Right cardiac atrium (tissue), 5 donors: ENCODE measurements around the gene ANK3. TPM values are rescaled to one million over a fixed set of nuclear protein-coding genes. Genes with fewer than 3 reads are reported as not detected.

Experiments used
- ATAC-seq, 2 donors: fragments of 200-7000 bp; cut with Tn5 transposase; one replicate each; pipeline versions ENCODE4 v1.8.0 to v1.9.1; 2020; ENCODE audit warnings: moderate library complexity in 2 of 2, mild to moderate bottlenecking in 1 of 2
- DNase-seq, 3 donors: peaks; one replicate each; pipeline ENCODE4 v3.0.0-alpha.2; 2020
- H3K27ac ChIP-seq: one replicate; pipeline ENCODE4 v1.5.1; 2013; ENCODE audit warnings: mild to moderate bottlenecking, low read length, control low read depth, moderate library complexity
- H3K27me3 ChIP-seq: one replicate; pipeline ENCODE4 v1.6.1; 2013; ENCODE audit not compliant: control insufficient read depth, insufficient read depth
- H3K4me1 ChIP-seq: one replicate; pipeline ENCODE4 v1.6.1; 2013; ENCODE audit warnings: low read length; ENCODE audit not compliant: control insufficient read depth, insufficient read depth
- H3K4me3 ChIP-seq: one replicate; pipeline ENCODE4 v1.5.1; 2013; ENCODE audit warnings: low read length, control low read depth
- H3K9me3 ChIP-seq: one replicate; pipeline ENCODE4 v1.6.1; 2013; ENCODE audit warnings: low read length; ENCODE audit not compliant: control insufficient read depth
- WGBS: extraction: QIAGEN DNeasy Blood & Tissue Kit; methylation state at CpG from one replicate; pipeline ENCODE4 v1.1.7; 2013; 5-methylcytosine and 5-hydroxymethylcytosine counted together
- intact Hi-C, 4 donors: fragments of 100-400 bp; cut with DNase I; formaldehyde crosslinking; loops; one replicate each; pipeline versions ENCODE4 v1.11.0 to v1.14.0; 2022 to 2023
- polyA plus RNA-seq: library from polyadenylated mRNA; stranded (reverse); fragments of 200-250 nt; gene quantifications from one replicate; pipeline ENCODE4 v1.2.3, GENCODE V29; 2013
- total RNA-seq, 4 donors: library from RNA; stranded (reverse); fragmentation: NEBNext Ultra II Directional; extraction: Animal tissue kit (Norgen Biotek cat#: 25700); gene quantifications; one replicate each; pipeline ENCODE4 v1.2.1, GENCODE V29; 2021
- donor health status: healthy with polysubstance abuse.
- donor health status: DM: no; HTN: yes; CAD: no.
- donor health status: DM: no; HTN: no; CAD: no.
- donor health status: DM: no; HTN: yes; CAD: no; lungs with severe emphysema.
- donor health status: DM: yes; HTN: yes; CAD: no.

The ANK3 gene
- total and polyA plus RNA-seq, 5 donors = 59.8 to 196 (median 171) TPM

DNA sequence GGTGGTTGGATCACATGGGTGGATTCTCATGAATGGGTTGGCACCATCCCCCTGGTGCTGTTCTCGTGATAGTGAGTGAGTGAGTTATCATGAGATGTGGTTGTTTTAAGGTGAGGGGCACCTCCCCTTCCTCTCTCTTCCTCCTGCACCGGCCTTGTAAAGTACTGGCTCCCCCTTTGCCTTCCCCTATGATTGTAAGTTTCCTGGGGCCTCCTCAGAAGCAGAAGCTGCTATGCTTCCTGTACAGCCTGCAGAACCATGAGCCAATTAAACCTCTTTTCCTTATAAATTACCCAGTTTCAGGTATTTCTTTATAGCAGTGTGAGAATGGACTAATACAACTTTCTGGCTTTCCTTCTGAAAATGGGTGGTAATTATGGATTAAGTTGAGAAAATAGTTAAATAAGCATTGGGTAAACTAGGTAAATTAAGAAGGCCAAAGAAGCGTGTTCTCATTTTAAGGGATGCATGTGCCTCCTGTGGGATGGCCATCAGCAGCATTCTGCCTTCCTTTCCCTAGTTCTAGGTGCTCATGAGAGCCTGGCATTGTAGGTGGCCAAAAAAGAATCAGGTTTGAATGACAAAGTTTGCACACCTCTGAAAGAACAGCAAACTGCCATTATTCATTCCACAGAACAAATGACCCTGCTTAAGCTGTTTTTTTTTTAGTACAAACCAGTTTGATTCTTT is 242.0 kb downstream of the ANK3 start:
- 66% methylated on average over 3 of the region's 3 CpGs for WGBS
- no peak for DNase-seq
- Histone ChIP-seq H3K27ac (peak overlapping the region; percentile 36), H3K27me3 (no peaks in the 10 kb centered on the region), H3K9me3 (no peaks in the 10 kb centered on the region), H3K4me1 (peaks cover 5% of the 10 kb centered on the region), H3K4me3 (no peak overlapping the region)
- intact Hi-C loops = no loop called here
- ATAC-seq = no peak

DNA sequence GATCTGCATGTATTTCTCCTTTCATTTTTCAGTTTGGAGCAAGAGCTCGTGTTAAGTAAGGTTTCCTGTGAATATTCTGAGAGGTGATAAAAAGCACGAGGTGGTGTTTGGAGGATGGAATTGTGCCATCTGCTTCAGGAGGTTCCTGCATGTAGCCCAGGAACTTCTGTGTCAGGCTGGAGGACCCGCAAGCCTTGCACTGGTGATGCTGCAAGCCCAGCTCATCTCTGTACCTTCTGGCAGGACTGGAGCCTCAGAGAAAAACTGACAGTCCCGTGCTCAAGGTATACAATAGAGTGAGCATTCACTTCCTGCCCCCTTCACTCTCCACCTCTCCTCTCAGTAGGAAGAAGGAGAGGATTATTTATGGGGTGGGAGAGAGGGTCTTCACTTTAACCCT is 242.7 kb downstream of the ANK3 start:
- H3K9me3 ChIP-seq = no peaks in the 10 kb centered on the region

DNA sequence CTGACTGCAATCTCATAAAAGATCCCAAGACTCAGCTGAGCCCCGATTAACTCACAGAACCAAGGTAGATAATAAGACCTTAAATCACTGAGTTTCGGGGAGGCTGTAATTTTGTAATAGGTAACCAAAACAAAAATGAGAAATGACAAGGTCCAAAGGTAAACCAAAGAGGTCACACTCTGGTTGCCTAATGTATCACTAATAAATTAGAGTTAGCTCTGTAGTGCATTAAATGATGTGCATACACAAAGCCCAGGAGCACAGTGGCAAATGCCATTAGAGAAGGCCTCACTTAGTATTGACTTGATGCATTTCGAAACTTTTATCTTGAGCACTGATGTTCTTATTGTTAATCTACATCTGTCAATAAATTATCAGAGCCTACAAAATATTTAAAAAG is 245.6 kb downstream of the ANK3 start:
- WGBS = 90% methylated on average over 3 of the region's 3 CpGs
- intact Hi-C loops = no loop called here
- no peak for ATAC-seq
- H3K27ac ChIP-seq = no peak overlapping the region
- H3K4me1 ChIP-seq = peaks cover 3% of the 10 kb centered on the region
- H3K9me3 ChIP-seq = no peaks in the 10 kb centered on the region
- no peaks in the 10 kb centered on the region for H3K27me3 ChIP-seq
- no peak for DNase-seq
- no peak overlapping the region for H3K4me3 ChIP-seq

More for the DNA sequence above, 242.7 kb downstream of the ANK3 start:
- DNase-seq (no peak), ATAC-seq (peak in 1 of 2 donors; percentile 20)
- intact Hi-C loops = no loop called here
- no peak overlapping the region for H3K27ac ChIP-seq
- no peak overlapping the region for H3K4me3 ChIP-seq
- H3K27me3 ChIP-seq = no peaks in the 10 kb centered on the region
- WGBS = 44% methylated on average over 4 of the region's 4 CpGs
- H3K4me1 ChIP-seq = peaks cover 5% of the 10 kb centered on the region

DNA sequence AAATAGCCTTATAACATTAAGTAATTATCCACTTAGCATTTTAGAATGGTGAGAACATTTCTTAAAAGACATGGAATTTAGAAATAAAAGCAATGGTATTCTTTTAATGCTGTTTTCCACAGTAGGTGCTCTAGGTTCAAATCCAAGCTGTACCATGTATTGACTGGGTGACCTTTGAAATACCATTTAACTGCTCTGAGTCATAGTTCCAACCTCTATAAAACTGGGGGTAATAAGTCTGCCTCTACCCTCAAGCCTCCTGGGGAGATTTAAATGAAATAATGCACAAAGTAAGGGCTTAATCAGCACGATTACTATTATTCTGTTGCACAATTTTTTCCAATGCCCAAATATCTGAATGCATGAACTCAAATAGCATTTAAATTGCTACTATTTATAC is 246.9 kb downstream of the ANK3 start:
- intact Hi-C loops = no loop called here
- no peak for DNase-seq
- Histone ChIP-seq H3K4me3 (no peak overlapping the region), H3K4me1 (peaks cover 2% of the 10 kb centered on the region), H3K27ac (no peak overlapping the region), H3K27me3 (no peaks in the 10 kb centered on the region), H3K9me3 (no peaks in the 10 kb centered on the region)
- no peak for ATAC-seq
- WGBS = 77% methylated on average over 1 of the region's 1 CpG

DNA sequence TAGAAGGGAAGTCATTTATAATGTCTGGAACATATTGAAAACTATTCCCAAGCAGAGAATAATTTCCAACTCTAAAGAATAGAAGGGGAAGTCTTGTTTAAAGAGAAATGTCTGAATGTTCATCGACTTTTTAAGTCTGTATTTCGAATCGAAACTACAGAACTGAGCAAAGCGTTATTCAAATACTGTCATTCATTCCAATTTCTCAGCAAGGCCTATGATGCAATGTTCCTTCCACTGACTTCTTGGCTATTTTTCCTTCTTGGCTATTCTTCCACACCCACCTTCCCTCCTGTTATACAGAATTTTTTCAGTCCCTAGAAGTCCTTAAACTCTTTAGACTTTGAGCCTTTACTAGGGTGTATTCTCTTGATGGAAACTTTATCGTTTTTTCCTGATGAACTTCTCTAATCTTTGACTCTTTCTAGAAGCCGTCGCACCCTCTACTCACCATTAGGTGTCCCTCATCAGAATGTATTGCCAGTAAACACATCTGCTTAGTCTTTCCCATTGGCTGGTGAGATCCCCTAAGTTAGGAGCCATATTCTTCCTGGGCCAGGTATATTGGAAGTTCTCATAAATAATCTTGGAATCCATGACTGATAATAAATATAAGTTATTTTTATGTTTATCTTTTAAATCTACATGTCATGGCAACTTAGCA is 247.6 kb downstream of the ANK3 start:
- 85% methylated on average over 7 of the region's 7 CpGs for WGBS
- Histone ChIP-seq H3K9me3 (no peaks in the 10 kb centered on the region), H3K27me3 (no peaks in the 10 kb centered on the region), H3K4me3 (no peak overlapping the region), H3K27ac (peak overlapping the region; percentile 52), H3K4me1 (peaks cover 1% of the 10 kb centered on the region)
- intact Hi-C loops = no loop called here
- ATAC-seq = peak in 1 of 2 donors; percentile 40
- DNase-seq = no peak

DNA sequence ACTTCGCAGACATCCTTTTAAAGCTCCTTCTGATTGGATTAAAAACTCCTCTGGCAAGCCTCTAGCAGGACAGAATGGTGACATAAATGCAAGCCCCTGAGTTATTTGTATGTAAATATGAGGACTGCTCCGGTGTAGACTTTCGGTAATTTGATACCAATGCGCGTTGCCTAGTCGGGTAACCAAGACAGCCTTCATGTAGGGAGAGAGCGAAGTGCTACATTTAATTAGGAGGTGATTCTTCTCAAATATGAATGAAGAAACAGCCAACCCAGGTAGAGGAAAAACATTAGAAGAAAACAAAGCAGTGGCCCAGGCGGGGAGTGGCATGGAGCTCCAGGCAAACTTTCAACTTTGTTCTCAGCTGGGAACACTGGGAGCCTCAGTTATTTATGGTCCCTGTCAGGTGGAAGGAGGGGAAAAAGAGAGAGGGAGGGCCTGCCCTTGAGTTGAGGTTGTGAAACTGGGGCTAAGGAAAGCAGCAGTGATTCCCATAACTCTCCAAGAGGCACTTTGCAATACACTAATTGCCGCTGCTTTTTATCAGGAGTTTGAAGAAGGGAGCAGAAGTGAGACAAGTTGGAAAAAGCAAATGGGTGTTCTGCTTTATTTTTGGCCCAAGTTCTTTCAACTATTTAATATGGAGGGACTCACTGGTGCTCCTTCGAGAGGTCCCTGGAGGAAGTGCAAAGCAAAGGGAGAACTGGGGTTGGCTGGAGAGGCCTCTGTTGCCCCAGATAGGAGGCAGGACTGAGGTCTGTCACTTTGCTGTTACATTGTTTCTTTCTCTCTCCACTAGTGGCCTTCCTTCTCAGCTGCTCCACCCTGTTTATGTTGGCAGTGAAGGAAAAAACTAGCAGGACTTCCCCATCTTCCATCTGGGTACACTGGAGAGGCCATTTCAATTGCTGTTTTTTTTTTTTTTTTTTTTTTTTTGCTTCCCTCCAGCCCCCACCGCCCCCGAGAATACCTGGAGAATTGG is 248.7 kb downstream of the ANK3 start:
- peak overlapping the region; percentile 84 for H3K27ac ChIP-seq
- H3K27me3 ChIP-seq = no peaks in the 10 kb centered on the region
- no peaks in the 10 kb centered on the region for H3K9me3 ChIP-seq
- no peaks in the 10 kb centered on the region for H3K4me1 ChIP-seq
- WGBS = 41% methylated on average over 12 of the region's 12 CpGs
- DNase-seq (peak in 2 of 3 donors; percentile 12 to 60), ATAC-seq (peak; percentile 83 to 87)
- intact Hi-C loops = no loop called here
- peak overlapping the region; percentile 64 for H3K4me3 ChIP-seq

DNA sequence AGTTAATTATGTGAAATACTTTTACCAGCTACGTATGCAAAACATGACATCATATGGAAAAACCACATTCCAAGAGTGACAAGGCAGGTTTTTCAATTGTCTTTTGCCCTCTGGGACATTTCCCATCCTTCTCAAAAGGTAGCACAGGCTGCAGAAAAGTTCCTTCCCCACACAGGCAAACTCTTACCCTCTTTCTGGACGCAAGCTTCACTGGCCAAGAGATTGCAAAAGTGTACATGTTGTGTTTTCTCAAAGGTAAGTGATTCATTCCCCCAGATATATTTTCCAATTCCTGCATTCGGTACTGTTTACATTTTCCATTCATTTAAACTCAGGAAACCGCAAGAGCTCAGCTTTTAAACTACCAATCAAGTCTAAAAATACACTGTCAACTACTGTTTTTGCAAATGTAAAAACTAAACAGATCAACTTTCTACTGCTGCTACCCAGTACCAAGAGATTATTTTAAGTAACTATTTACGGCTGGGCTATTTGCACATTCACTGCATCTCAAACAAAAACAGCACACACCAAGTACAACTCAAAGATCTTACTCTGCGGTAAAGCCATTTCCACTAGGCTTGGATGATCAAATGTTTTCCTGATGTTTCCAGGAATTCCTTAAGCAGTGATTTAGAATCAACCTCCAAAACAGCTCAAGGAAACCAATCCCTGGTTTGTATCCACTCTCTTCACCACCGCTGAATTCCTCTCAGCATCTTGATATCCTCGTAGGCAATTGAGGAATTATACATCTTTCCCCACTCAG is 249.7 kb downstream of the ANK3 start:
- Histone ChIP-seq H3K9me3 (no peaks in the 10 kb centered on the region), H3K27ac (peak overlapping the region; percentile 84), H3K4me3 (peak overlapping the region; percentile 64), H3K4me1 (peaks cover 2% of the 10 kb centered on the region), H3K27me3 (no peaks in the 10 kb centered on the region)
- no peak for DNase-seq
- WGBS = 17% methylated on average over 8 of the region's 8 CpGs
- no peak for ATAC-seq
- intact Hi-C loops = no loop called here

DNA sequence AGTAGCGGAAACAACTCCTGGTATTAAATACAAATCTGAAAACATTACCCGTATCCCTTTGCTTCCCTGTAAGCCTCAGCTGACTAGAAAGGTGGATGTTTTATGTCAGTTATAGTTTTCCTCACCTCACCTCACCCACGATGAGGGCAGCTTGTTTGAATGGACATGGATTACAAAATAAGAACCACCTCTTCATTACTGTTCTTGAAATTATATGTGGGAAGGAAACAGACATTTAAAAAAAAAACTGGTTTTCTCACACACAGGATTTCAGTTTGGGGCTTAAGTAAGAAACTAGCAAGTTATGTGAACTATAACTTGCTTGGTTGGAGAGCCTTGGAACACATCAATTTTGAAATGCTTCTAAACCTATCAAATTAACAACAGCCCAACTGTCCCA is 250.4 kb downstream of the ANK3 start:
- 52% methylated on average over 3 of the region's 3 CpGs for WGBS
- no peaks in the 10 kb centered on the region for H3K9me3 ChIP-seq
- peak overlapping the region; percentile 37 for H3K27ac ChIP-seq
- DNase-seq = no peak
- peaks cover 2% of the 10 kb centered on the region for H3K4me1 ChIP-seq
- intact Hi-C loops = no loop called here
- no peaks in the 10 kb centered on the region for H3K27me3 ChIP-seq
- no peak for ATAC-seq
- H3K4me3 ChIP-seq = peak overlapping the region; percentile 64

DNA sequence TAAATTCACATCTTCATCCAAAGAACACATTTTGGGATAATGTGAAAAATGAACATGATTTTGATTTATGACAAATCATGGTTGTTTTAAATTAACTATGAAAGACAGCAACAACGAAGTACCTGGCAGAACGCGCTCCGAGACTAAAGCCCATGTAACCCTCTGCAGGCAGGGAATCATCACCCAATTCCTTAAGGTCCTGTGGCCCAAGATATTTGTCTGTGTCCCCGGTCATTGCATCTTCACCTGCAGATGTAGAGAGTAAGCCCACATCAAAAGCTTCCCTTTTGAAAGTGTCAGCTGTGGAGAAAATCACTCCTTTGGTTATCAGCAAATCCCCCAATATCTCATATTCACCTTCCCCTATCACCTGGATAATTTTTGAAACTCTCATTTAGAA is 250.8 kb downstream of the ANK3 start:
- no peaks in the 10 kb centered on the region for H3K27me3 ChIP-seq
- intact Hi-C loops = no loop called here
- H3K27ac ChIP-seq = peak overlapping the region; percentile 78
- 80% methylated on average over 5 of the region's 5 CpGs for whole genome bisulfite sequencing
- ATAC-seq (no peak), DNase-seq (no peak)
- H3K4me3 ChIP-seq = peak overlapping the region; percentile 25
- H3K9me3 ChIP-seq = no peaks in the 10 kb centered on the region
- H3K4me1 ChIP-seq = peaks cover 2% of the 10 kb centered on the region

DNA sequence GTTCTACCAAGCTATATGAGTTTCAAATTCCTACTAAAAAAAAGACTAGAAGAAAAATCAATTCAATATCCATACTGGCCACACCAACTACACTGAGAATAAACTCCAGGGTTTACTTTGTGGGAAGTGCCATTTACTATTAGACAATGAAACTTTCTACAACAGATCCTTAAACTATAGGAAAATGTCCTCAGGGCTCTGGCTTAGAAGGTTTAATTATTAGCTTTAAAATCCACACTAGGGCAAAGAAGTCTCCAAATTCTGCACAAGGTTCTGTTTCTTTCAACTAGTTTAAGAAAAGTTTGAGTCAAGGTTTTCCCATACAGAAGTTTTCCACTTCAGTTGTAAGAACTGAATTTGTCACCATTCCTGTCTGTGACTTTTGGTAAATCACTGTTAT is 251.6 kb downstream of the ANK3 start:
- Histone ChIP-seq H3K27ac (no peak overlapping the region), H3K27me3 (no peaks in the 10 kb centered on the region), H3K4me1 (peaks cover 2% of the 10 kb centered on the region), H3K9me3 (no peaks in the 10 kb centered on the region), H3K4me3 (no peak overlapping the region)
- ATAC-seq (no peak), DNase-seq (no peak)
- intact Hi-C loops = no loop called here
